ENCODE data around the gene ZNF23. TPM values are rescaled to one million over a fixed set of nuclear protein-coding genes. Genes with fewer than 3 reads are reported as not detected.

ZNF23 gene
- total RNA-seq, 1 experiment from 2014 or later: 9.6 TPM

DNA sequence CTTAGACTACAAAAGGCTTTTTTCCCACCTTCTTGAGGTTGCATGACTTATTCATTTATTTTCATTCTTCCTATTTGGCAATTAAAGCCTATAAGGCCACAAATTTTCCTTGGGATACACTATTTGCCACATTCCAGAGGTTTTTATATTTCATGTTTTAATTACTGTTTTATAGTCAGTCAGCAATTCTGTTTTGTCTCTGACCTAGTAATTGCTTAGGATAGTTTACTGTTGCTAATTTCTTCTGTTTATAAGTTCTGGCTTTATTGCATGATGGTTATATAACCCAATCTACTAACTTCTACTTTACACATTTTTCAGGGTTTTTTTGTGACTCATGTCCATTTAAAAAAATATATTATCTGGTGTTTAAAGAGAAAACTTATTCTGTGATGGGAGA lies 2.5 kb downstream of the ZNF23 start:
- no peak overlapping the region for H3K18ac ChIP-seq (ENCODE audit: insufficient read length, low read depth, low read length)
- no peak overlapping the region for H4K91ac ChIP-seq (ENCODE audit: insufficient read length, low read depth, low read length)
- no peak overlapping the region for H2AFZ ChIP-seq (ENCODE audit: low read length)
- H3K23me2 ChIP-seq (ENCODE audit: insufficient read length, low read depth, low read length, poor library complexity, severe bottlenecking): peaks cover 3% of the 10 kb centered on the region
- no peaks in the 10 kb centered on the region for H4K20me1 ChIP-seq (ENCODE audit: control insufficient read depth, insufficient read depth, insufficient read length)
- no peak overlapping the region for H3T11ph ChIP-seq (ENCODE audit: low read length)
- TF ChIP-seq, protein P1, sequence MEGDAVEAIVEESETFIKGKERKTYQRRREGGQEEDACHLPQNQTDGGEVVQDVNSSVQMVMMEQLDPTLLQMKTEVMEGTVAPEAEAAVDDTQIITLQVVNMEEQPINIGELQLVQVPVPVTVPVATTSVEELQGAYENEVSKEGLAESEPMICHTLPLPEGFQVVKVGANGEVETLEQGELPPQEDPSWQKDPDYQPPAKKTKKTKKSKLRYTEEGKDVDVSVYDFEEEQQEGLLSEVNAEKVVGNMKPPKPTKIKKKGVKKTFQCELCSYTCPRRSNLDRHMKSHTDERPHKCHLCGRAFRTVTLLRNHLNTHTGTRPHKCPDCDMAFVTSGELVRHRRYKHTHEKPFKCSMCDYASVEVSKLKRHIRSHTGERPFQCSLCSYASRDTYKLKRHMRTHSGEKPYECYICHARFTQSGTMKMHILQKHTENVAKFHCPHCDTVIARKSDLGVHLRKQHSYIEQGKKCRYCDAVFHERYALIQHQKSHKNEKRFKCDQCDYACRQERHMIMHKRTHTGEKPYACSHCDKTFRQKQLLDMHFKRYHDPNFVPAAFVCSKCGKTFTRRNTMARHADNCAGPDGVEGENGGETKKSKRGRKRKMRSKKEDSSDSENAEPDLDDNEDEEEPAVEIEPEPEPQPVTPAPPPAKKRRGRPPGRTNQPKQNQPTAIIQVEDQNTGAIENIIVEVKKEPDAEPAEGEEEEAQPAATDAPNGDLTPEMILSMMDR (conservative IDR thresholded peaks at IDR 0.05): no peak
- no peak overlapping the region for H3K56ac ChIP-seq (ENCODE audit: insufficient read length, low read depth, low read length)
- peaks cover 0 to 6% of the 10 kb centered on the region in 2 experiments; a peak in 3 of 5 replicates for H3K9me3 Mint-ChIP-seq
- no peak overlapping the region; a peak in 1 of 7 replicates for H3K27ac Mint-ChIP-seq
- H3K9ac ChIP-seq (ENCODE audit: extremely low read depth, insufficient read length, low read length): no peak overlapping the region
- H3K79me2 ChIP-seq (ENCODE audit: insufficient read depth, low read length): peaks cover 4% of the 10 kb centered on the region; the same call in 1 of the 2 replicates
- peaks cover 13 to 20% of the 10 kb centered on the region in 2 experiments for H3K4me1 Mint-ChIP-seq
- H2AK5ac ChIP-seq (ENCODE audit: insufficient read length, low read length): no peak overlapping the region
- H3K4ac ChIP-seq (ENCODE audit: low read depth, low read length): no peak overlapping the region
- H2BK15ac ChIP-seq (ENCODE audit: low read depth, low read length): no peak overlapping the region
- H2BK5ac ChIP-seq (ENCODE audit: insufficient read length, low read length): no peak overlapping the region
- H2BK12ac ChIP-seq (ENCODE audit: insufficient read length, low read depth, low read length): no peak overlapping the region
- no peaks in the 10 kb centered on the region for H3K9me3 ChIP-seq (ENCODE audit: control insufficient read depth, low read depth, low read length)
- H3K4me1 ChIP-seq (ENCODE audit: insufficient read depth, low read length): no peaks in the 10 kb centered on the region; the same call in 1 of the 2 replicates
- H3K27me3 Mint-ChIP-seq (ENCODE audit: low read depth): no peaks in the 10 kb centered on the region
- no peak overlapping the region for H3K4me3 Mint-ChIP-seq
- no peak for DNase-seq
- no peak overlapping the region for H2BK120ac ChIP-seq (ENCODE audit: low read depth, low read length, poor library complexity, severe bottlenecking)
- no peak overlapping the region for H4K8ac ChIP-seq (replicated peaks; ENCODE audit: insufficient read length, low read depth, low read length)
- H4K5ac ChIP-seq (ENCODE audit: insufficient read length, low read depth, low read length): no peak overlapping the region
- H3K4me2 ChIP-seq (ENCODE audit: insufficient read depth, insufficient read length, low read length): no peak overlapping the region
- no peaks in the 10 kb centered on the region for H3K27me3 ChIP-seq (ENCODE audit: insufficient read depth, low read length)
- H3K27ac ChIP-seq (ENCODE audit: insufficient read length, low read depth, low read length): no peak overlapping the region
- H3K23ac ChIP-seq (ENCODE audit: insufficient read length, low read depth, low read length): no peak overlapping the region
- no peaks in the 10 kb centered on the region for H3K79me1 ChIP-seq (ENCODE audit: insufficient read depth, low read depth, low read length, poor library complexity, severe bottlenecking)
- H3K36me3 Mint-ChIP-seq (ENCODE audit: insufficient read depth in 1 of 3, low read depth in 3 of 3): peaks cover 17 to 20% (median 18%) of the 10 kb centered on the region in 3 experiments
- no peak overlapping the region for H3K14ac ChIP-seq (ENCODE audit: insufficient read depth, low read length)
- H2BK20ac ChIP-seq (ENCODE audit: low read depth, low read length, poor library complexity, severe bottlenecking): no peak overlapping the region
